Keratinocyte (primary cell): ENCODE data around the gene CDYL2. TPM values are rescaled to one million over a fixed set of nuclear protein-coding genes. Genes with fewer than 3 reads are reported as not detected.

Experiments used
- DNase-seq: peaks from one replicate; pipeline ENCODE4 v3.0.0-alpha.2; 2011; ENCODE audit warnings: low read depth, missing footprints, low spot score
- FAIRE-seq: peaks from 2 replicates; lab custom pipeline; 2011; peaks lifted over from hg19 to GRCh38; lab: Jason Lieb, UNC
- H2AFZ ChIP-seq: 2 replicates; pipeline ENCODE4 v1.6.0; 2012; ENCODE audit warnings: low read length, control low read depth, inconsistent platforms; ENCODE audit not compliant: control insufficient read depth
- H3K27ac ChIP-seq: 2 replicates; pipeline ENCODE4 v1.5.1; 2011; ENCODE audit warnings: low read length; ENCODE audit not compliant: control insufficient read depth, insufficient read depth
- H3K27me3 ChIP-seq: 3 replicates; pipeline ENCODE4 v1.6.0; 2011; ENCODE audit warnings: low read length; ENCODE audit not compliant: control insufficient read depth, insufficient read depth; ENCODE audit errors: extremely low read depth
- H3K36me3 ChIP-seq, 2 experiments: 2 replicates in 1 of 2; 3 replicates in 1 of 2; pipeline ENCODE4 v1.5.1; 2011; ENCODE audit warnings: low read length in 2 of 2, mild to moderate bottlenecking in 1 of 2; ENCODE audit not compliant: control insufficient read depth in 2 of 2, insufficient read depth in 2 of 2; ENCODE audit errors: extremely low read depth in 1 of 2
- H3K4me1 ChIP-seq: 3 replicates; pipeline ENCODE4 v1.5.1; 2011; ENCODE audit warnings: low read length; ENCODE audit not compliant: control insufficient read depth, insufficient read depth; ENCODE audit errors: extremely low read depth
- H3K4me2 ChIP-seq: 3 replicates; pipeline ENCODE4 v1.6.0; 2011; ENCODE audit warnings: low read depth, low read length; ENCODE audit not compliant: control insufficient read depth, insufficient read depth; ENCODE audit errors: extremely low read depth
- H3K4me3 ChIP-seq, 3 experiments: fragments of 200-600 bp in 1 of 3; sonication (generic) in 1 of 3; 2 replicates in 2 of 3; 3 replicates in 1 of 3; pipeline ENCODE4 v1.5.1; 2011 to 2016; ENCODE audit warnings: low read length in 3 of 3, mild to moderate bottlenecking in 3 of 3, control low read depth in 2 of 3, inconsistent platforms in 1 of 3, low read depth in 1 of 3, mixed read lengths in 1 of 3, mixed run types in 1 of 3, moderate library complexity in 1 of 3; ENCODE audit not compliant: control insufficient read depth in 2 of 3, insufficient read depth in 2 of 3; ENCODE audit errors: extremely low read depth in 1 of 3
- H3K79me2 ChIP-seq: 2 replicates; pipeline ENCODE4 v1.6.0; 2012; ENCODE audit warnings: low read length; ENCODE audit not compliant: control insufficient read depth, insufficient read depth
- H3K9ac ChIP-seq: 3 replicates; pipeline ENCODE4 v1.6.0; 2011; ENCODE audit warnings: low read length; ENCODE audit not compliant: control insufficient read depth, insufficient read depth; ENCODE audit errors: extremely low read depth
- H3K9me1 ChIP-seq: 3 replicates; pipeline ENCODE4 v1.6.0; 2011; ENCODE audit warnings: low read length; ENCODE audit not compliant: control insufficient read depth, insufficient read depth; ENCODE audit errors: extremely low read depth
- H3K9me3 ChIP-seq: 2 replicates; pipeline ENCODE4 v1.5.1; 2012; ENCODE audit warnings: low read depth, low read length; ENCODE audit not compliant: control insufficient read depth
- H4K20me1 ChIP-seq: 3 replicates; pipeline ENCODE4 v1.6.0; 2011; ENCODE audit warnings: low read length; ENCODE audit not compliant: control insufficient read depth, insufficient read depth; ENCODE audit errors: extremely low read depth
- EZH2 ChIP-seq: IDR thresholded peaks from one replicate; pipeline ENCODE4 v1.6.1; 2012; ENCODE audit warnings: inconsistent platforms, mild to moderate bottlenecking, low read length, moderate library complexity
- dilution Hi-C: fragments of 300-500 bp; cut with MboI; formaldehyde crosslinking; loops from one replicate; pipeline ENCODE4 v1.7.0; 2020; ENCODE audit warnings: low sequenced_read_pairs; ENCODE audit not compliant: extremely low pct_ligation_motif_present
- polyA plus RNA-seq, 5 experiments: library from polyadenylated mRNA; depleted of rRNA in 3 of 5; stranded (reverse) in 3 of 5; stranded (forward) in 1 of 5; unstranded in 1 of 5; fragments of >200 nt; gene quantifications; 1 replicate in 1 of 5; 2 replicates in 3 of 5; 3 replicates in 1 of 5; pipeline versions ENCODE4 v1.2.1 to v1.2.3, GENCODE V29; 2011 to 2012; ENCODE audit warnings: missing spikeins in 2 of 5, low read depth in 1 of 5, low replicate concordance in 1 of 5
- TF ChIP-seq, protein P1 (sequence below), 3 experiments: IDR thresholded peaks in 1 of 3; conservative IDR thresholded peaks in 1 of 3; optimal IDR thresholded peaks in 1 of 3; 2 replicates in 2 of 3; 3 replicates in 1 of 3; pipeline versions ENCODE3 to v1.5.1; 2011; ENCODE audit warnings: low read length in 3 of 3, mild to moderate bottlenecking in 3 of 3, moderate library complexity in 2 of 3, control low read depth in 1 of 3, inconsistent platforms in 1 of 3; ENCODE audit not compliant: insufficient read depth in 2 of 3; ENCODE audit errors: extremely low read depth in 1 of 3

Gene CDYL2
- polyA plus RNA-seq, 1 donor (not counting 4 experiments of a cell fraction or from before 2014, with no cell fraction given): 2.0 TPM

DNA sequence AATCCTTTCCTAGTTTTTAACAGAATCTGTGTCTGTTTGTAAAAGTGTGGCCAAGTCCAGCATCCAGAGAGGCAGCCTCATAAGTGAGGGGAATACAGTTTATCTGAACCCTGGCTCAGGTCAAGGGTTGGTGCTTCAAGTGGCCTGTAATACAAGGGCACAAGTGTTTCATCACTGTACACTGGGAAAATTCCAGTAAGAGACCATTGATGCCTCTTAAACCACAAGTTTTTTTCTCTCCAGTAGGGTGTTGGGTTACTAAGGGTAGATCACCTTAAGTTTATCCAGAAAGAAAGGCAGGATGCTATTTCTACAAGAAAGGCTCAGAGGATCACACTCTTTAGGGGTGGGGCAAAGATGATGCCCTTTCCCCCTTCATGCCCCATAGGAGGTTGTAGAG, 96.7 kb downstream of the CDYL2 start:
- H3K9me3 ChIP-seq: no peaks in the 10 kb centered on the region
- H3K4me2 ChIP-seq: no peak overlapping the region
- dilution Hi-C loops: no loop called here
- H3K27me3 ChIP-seq: no peaks in the 10 kb centered on the region
- H3K27ac ChIP-seq: no peak overlapping the region
- DNase-seq: no peak
- H3K9ac ChIP-seq: no peak overlapping the region
- H2AFZ ChIP-seq: no peak overlapping the region
- TF ChIP-seq EZH2: no peak
- TF ChIP-seq, protein P1, sequence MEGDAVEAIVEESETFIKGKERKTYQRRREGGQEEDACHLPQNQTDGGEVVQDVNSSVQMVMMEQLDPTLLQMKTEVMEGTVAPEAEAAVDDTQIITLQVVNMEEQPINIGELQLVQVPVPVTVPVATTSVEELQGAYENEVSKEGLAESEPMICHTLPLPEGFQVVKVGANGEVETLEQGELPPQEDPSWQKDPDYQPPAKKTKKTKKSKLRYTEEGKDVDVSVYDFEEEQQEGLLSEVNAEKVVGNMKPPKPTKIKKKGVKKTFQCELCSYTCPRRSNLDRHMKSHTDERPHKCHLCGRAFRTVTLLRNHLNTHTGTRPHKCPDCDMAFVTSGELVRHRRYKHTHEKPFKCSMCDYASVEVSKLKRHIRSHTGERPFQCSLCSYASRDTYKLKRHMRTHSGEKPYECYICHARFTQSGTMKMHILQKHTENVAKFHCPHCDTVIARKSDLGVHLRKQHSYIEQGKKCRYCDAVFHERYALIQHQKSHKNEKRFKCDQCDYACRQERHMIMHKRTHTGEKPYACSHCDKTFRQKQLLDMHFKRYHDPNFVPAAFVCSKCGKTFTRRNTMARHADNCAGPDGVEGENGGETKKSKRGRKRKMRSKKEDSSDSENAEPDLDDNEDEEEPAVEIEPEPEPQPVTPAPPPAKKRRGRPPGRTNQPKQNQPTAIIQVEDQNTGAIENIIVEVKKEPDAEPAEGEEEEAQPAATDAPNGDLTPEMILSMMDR (optimal IDR thresholded peaks at IDR 0.05 in 1 of 3, IDR thresholded peaks at IDR 0.05 in 1 of 3, conservative IDR thresholded peaks at IDR 0.05 in 1 of 3; ENCODE audit: extremely low read depth in 1 of 3, insufficient read depth in 2 of 3, low read length in 3 of 3): no peak
- no peaks in the 10 kb centered on the region for H3K36me3 ChIP-seq
- H3K4me3 ChIP-seq: no peak overlapping the region
- H3K79me2 ChIP-seq: no peaks in the 10 kb centered on the region
- no peaks in the 10 kb centered on the region for H3K4me1 ChIP-seq
- H3K9me1 ChIP-seq: no peaks in the 10 kb centered on the region
- no peaks in the 10 kb centered on the region for H4K20me1 ChIP-seq
- FAIRE-seq: no peak

DNA sequence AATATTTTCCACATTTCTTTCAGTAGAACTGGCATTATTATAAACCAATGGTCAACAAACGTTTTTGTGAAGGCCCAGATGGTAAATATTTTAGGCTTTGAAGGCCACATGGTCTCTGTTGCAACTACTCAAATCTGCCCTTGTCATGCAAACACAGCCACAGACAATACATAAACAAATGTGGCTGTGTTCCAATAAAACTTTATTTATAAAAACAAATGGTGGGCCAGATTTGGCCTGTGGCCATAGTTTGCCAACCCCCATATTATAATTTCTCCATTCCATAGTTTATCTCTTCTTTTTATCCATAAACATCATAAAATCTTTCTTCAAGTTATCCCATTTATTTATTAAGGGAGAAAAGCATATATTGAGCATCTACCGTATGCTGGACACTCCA, 98.8 kb downstream of the CDYL2 start:
- TF ChIP-seq, protein P1 (optimal IDR thresholded peaks at IDR 0.05 in 1 of 3, IDR thresholded peaks at IDR 0.05 in 1 of 3, conservative IDR thresholded peaks at IDR 0.05 in 1 of 3; ENCODE audit: extremely low read depth in 1 of 3, insufficient read depth in 2 of 3, low read length in 3 of 3): no peak
- no peak for TF ChIP-seq EZH2
- no peaks in the 10 kb centered on the region for H3K9me1 ChIP-seq
- H3K4me3 ChIP-seq: no peak overlapping the region
- H3K36me3 ChIP-seq: no peaks in the 10 kb centered on the region
- no peaks in the 10 kb centered on the region for H3K79me2 ChIP-seq
- FAIRE-seq (no peak), DNase-seq (no peak)
- no peak overlapping the region for H3K4me2 ChIP-seq
- H3K27ac ChIP-seq: no peak overlapping the region
- no peaks in the 10 kb centered on the region for H4K20me1 ChIP-seq
- no peak overlapping the region for H3K9ac ChIP-seq
- no peaks in the 10 kb centered on the region for H3K9me3 ChIP-seq
- no peaks in the 10 kb centered on the region for H3K4me1 ChIP-seq
- H3K27me3 ChIP-seq: no peaks in the 10 kb centered on the region
- dilution Hi-C loops: no loop called here
- no peak overlapping the region for H2AFZ ChIP-seq
